Nephron progenitor cell (in vitro differentiated cells): ENCODE measurements around the gene HNRNPDL.
"Not testable (repeated sequence)": the region's sequence is repeated elsewhere in the genome, so short reads cannot be mapped to it uniquely, and the experiment has no call there.

Experiments
- DNase-seq: peaks from one replicate; pipeline ENCODE4 v3.0.0; 2021
- H3K27ac Mint-ChIP-seq: 2 replicates; pipeline ENCODE4 v1.8.0; 2021; ENCODE audit warnings: mild to moderate bottlenecking, moderate library complexity, mixed read lengths
- H3K27me3 Mint-ChIP-seq: 2 replicates; pipeline ENCODE4 v1.8.0; 2021; ENCODE audit warnings: mild to moderate bottlenecking, low read depth, mixed read lengths; ENCODE audit not compliant: poor library complexity
- H3K36me3 Mint-ChIP-seq: 2 replicates; pipeline ENCODE4 v1.8.0; 2021; ENCODE audit warnings: low read depth, mixed read lengths
- H3K4me1 Mint-ChIP-seq: 2 replicates; pipeline ENCODE4 v1.8.0; 2021; ENCODE audit warnings: mixed read lengths
- H3K4me3 Mint-ChIP-seq: 2 replicates; pipeline ENCODE4 v1.8.0; 2021; ENCODE audit warnings: mild to moderate bottlenecking, moderate library complexity, mixed read lengths
- H3K9me3 Mint-ChIP-seq: 2 replicates; pipeline ENCODE4 v1.8.0; 2021; ENCODE audit warnings: mild to moderate bottlenecking, moderate library complexity, mixed read lengths
- CTCF ChIP-seq: fragments of 200-600 bp; sonication (generic); IDR thresholded peaks from 2 replicates; pipeline ENCODE4 v1.5.0; 2021; ENCODE audit warnings: antibody characterized with exemption

The HNRNPDL gene

GRCh38 chr4:82403725-82404124, 26.5 kb downstream of the HNRNPDL start:
- no peak for TF ChIP-seq CTCF
- no peak overlapping the region for H3K27ac Mint-ChIP-seq
- DNase-seq: no peak
- H3K9me3 Mint-ChIP-seq: no peaks in the 10 kb centered on the region
- no peaks in the 10 kb centered on the region for H3K4me1 Mint-ChIP-seq
- no peaks in the 10 kb centered on the region for H3K36me3 Mint-ChIP-seq
- H3K4me3 Mint-ChIP-seq: no peak overlapping the region
- H3K27me3 Mint-ChIP-seq: peaks cover 3% of the 10 kb centered on the region

- DNase-seq: no peak
- TF ChIP-seq CTCF: no peak
- Mint-ChIP-seq H3K4me1 (no peaks in the 10 kb centered on the region), H3K4me3 (no peak overlapping the region), H3K27ac (peak overlapping the region; percentile 23), H3K36me3 (no peaks in the 10 kb centered on the region), H3K27me3 (peaks cover 3% of the 10 kb centered on the region), H3K9me3 (no peaks in the 10 kb centered on the region)
Observed at GRCh38 chr4:82402196-82402775, 28.0 kb downstream of the HNRNPDL start.

- Mint-ChIP-seq H3K27me3 (peaks cover 3% of the 10 kb centered on the region), H3K36me3 (no peaks in the 10 kb centered on the region), H3K4me3 (no peak overlapping the region), H3K9me3 (no peaks in the 10 kb centered on the region), H3K27ac (no peak overlapping the region), H3K4me1 (no peaks in the 10 kb centered on the region)
- no peak for DNase-seq
- no peak for TF ChIP-seq CTCF
Observed at GRCh38 chr4:82401600-82401999, 28.7 kb downstream of the HNRNPDL start.

- Mint-ChIP-seq H3K27ac (no peak overlapping the region), H3K4me3 (no peak overlapping the region)
- no peak for TF ChIP-seq CTCF
Observed at GRCh38 chr4:82398263-82398662, 32.0 kb downstream of the HNRNPDL start.

GRCh38 chr4:82397527-82397926, 32.7 kb downstream of the HNRNPDL start:
- DNase-seq: no peak
- Mint-ChIP-seq H3K27me3 (peaks cover 7% of the 10 kb centered on the region), H3K4me1 (no peaks in the 10 kb centered on the region), H3K36me3 (no peaks in the 10 kb centered on the region), H3K27ac (no peak overlapping the region), H3K9me3 (no peaks in the 10 kb centered on the region), H3K4me3 (no peak overlapping the region)
- TF ChIP-seq CTCF: no peak

More at GRCh38 chr4:82398263-82398662, 32.0 kb downstream of the HNRNPDL start:
- Mint-ChIP-seq H3K4me1 (no peaks in the 10 kb centered on the region), H3K9me3 (no peaks in the 10 kb centered on the region), H3K27me3 (peaks cover 7% of the 10 kb centered on the region), H3K36me3 (no peaks in the 10 kb centered on the region)
- no peak for DNase-seq

GRCh38 chr4:82394896-82395295, 35.4 kb downstream of the HNRNPDL start:
- no peak for DNase-seq
- Mint-ChIP-seq H3K9me3 (no peaks in the 10 kb centered on the region), H3K36me3 (no peaks in the 10 kb centered on the region), H3K4me3 (no peak overlapping the region), H3K4me1 (no peaks in the 10 kb centered on the region), H3K27me3 (peaks cover 7% of the 10 kb centered on the region), H3K27ac (no peak overlapping the region)
- TF ChIP-seq CTCF: no peak

- not testable (repeated sequence) for H3K4me3 Mint-ChIP-seq, DNase-seq, H3K36me3 Mint-ChIP-seq, H3K4me1 Mint-ChIP-seq, H3K27ac Mint-ChIP-seq
- peaks cover 16% of the 10 kb centered on the region for H3K9me3 Mint-ChIP-seq
- peaks cover 13% of the 10 kb centered on the region for H3K27me3 Mint-ChIP-seq
Observed at GRCh38 chr4:82390061-82390460, 40.2 kb downstream of the HNRNPDL start.
